GM12878 (cell line): ENCODE measurements around the gene HS6ST3. TPM values are rescaled to one million over a fixed set of nuclear protein-coding genes. Genes with fewer than 3 reads are reported as not detected.

Experiments
- CHD4 ChIP-seq: fragments of 200-600 bp; sonication (generic); IDR thresholded peaks from 2 replicates; pipeline ENCODE4 v1.6.1; 2016; ENCODE audit warnings: mild to moderate bottlenecking
- JUNB ChIP-seq: IDR thresholded peaks from 2 replicates; pipeline ENCODE4 v1.6.1; 2016; ENCODE audit warnings: antibody characterized with exemption, mild to moderate bottlenecking
- LARP7 ChIP-seq: fragments of 450-650 bp; IDR thresholded peaks from 2 replicates; pipeline ENCODE4 v1.6.1; 2017; ENCODE audit warnings: mild to moderate bottlenecking
- MYC ChIP-seq: IDR thresholded peaks from 2 replicates; pipeline ENCODE4 v1.6.1; 2011; ENCODE audit warnings: mild to moderate bottlenecking, low read length, moderate library complexity, inconsistent platforms; ENCODE audit not compliant: insufficient read depth, insufficient replicate concordance, insufficient read length, severe bottlenecking
- NRF1 ChIP-seq: conservative IDR thresholded peaks from 2 replicates; pipeline ENCODE4 v1.6.1; 2011; ENCODE audit warnings: mild to moderate bottlenecking, low read depth, low read length, improper control_type of control experiment
- POLR2A ChIP-seq: IDR thresholded peaks from 2 replicates; pipeline ENCODE4 v1.6.1; 2011; ENCODE audit warnings: low read depth, mild to moderate bottlenecking, low read length
- SMAD5 ChIP-seq: IDR thresholded peaks from 2 replicates; pipeline ENCODE4 v1.6.1; 2016; ENCODE audit warnings: antibody characterized with exemption, low read depth
- TCF12 ChIP-seq: IDR thresholded peaks from 2 replicates; pipeline ENCODE4 v1.6.1; 2011; ENCODE audit warnings: low read depth, mild to moderate bottlenecking, low read length
- ZBED1 ChIP-seq: IDR thresholded peaks from 2 replicates; pipeline ENCODE4 v1.6.1; 2016; ENCODE audit warnings: borderline replicate concordance
- ZSCAN29 ChIP-seq: fragments of 450-650 bp; IDR thresholded peaks from 2 replicates; pipeline ENCODE4 v1.6.1; 2017; ENCODE audit warnings: mild to moderate bottlenecking, moderate library complexity
- polyA plus RNA-seq, 11 experiments: library from polyadenylated mRNA; depleted of rRNA in 4 of 11; unstranded in 6 of 11; stranded (reverse) in 5 of 11; fragments of >200 nt; fragmentation: Nextera tagmentation in 4 of 11; fragmentation: Illumina TruSeq in 1 of 11; extraction: Ambion mirVana in 4 of 11; extraction: Trizol in 1 of 11; gene quantifications; 1 replicate in 1 of 11; 2 replicates in 10 of 11; pipeline versions ENCODE4 v1.2.1 to v1.2.3, GENCODE V29; 2011 to 2016; ENCODE audit warnings: inconsistent platforms in 2 of 11, missing spikeins in 2 of 11, low read depth in 1 of 11
- total RNA-seq, 4 experiments: library from RNA; depleted of rRNA in 3 of 4; stranded (reverse); fragments of >200 nt in 3 of 4; fragmentation: Illumina TruSeq in 1 of 4; extraction: Trizol in 1 of 4; gene quantifications; 2 replicates each; pipeline versions ENCODE4 v1.2.1 to v1.2.3, GENCODE V29; 2013 to 2021
- TF ChIP-seq, protein P1 (sequence below): fragments of 450-650 bp; formaldehyde crosslinking; IDR thresholded peaks from 2 replicates; pipeline ENCODE4 v1.4.0; 2020; ENCODE audit warnings: mild to moderate bottlenecking, moderate library complexity
- TF ChIP-seq, protein P2 (sequence below): fragments of 450-650 bp; IDR thresholded peaks from 2 replicates; pipeline ENCODE4 v1.6.1; 2017; ENCODE audit warnings: mild to moderate bottlenecking, low read depth, inconsistent platforms; ENCODE audit not compliant: poor library complexity, severe bottlenecking
- TF ChIP-seq, protein P3 (sequence below): IDR thresholded peaks from 2 replicates; pipeline ENCODE4 v1.6.1; 2011; ENCODE audit warnings: borderline replicate concordance, low read depth, mild to moderate bottlenecking, moderate library complexity, mixed read lengths, low read length; ENCODE audit not compliant: insufficient read depth; ENCODE audit errors: extremely low read length

The HS6ST3 gene
- total and polyA plus RNA-seq, 10 of the 15 experiments (the other 5 are each of a cell fraction or from before 2014, with no cell fraction given): under 0.01 to 2.9 TPM; not detected in 8

DNA sequence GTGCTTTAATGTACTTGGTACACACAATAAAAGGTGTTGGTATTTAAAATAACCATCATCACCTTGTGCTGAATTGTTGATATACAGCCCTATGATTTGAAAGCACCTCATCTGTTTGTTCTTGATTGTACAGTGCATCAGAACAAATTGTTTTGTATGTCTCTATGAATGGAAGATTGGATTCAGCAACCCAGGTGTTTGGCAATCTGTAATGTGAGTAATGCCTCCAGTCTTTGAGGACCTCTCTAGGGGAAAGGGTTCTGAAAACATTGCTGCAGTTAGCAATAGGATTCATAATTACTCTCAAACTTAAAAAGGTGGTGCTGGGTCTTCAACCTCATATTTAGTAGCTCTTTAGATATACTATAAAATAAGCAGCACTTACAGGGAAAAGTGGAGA lies 562.6 kb downstream of the HS6ST3 start (continued):
- TF ChIP-seq, protein P1, sequence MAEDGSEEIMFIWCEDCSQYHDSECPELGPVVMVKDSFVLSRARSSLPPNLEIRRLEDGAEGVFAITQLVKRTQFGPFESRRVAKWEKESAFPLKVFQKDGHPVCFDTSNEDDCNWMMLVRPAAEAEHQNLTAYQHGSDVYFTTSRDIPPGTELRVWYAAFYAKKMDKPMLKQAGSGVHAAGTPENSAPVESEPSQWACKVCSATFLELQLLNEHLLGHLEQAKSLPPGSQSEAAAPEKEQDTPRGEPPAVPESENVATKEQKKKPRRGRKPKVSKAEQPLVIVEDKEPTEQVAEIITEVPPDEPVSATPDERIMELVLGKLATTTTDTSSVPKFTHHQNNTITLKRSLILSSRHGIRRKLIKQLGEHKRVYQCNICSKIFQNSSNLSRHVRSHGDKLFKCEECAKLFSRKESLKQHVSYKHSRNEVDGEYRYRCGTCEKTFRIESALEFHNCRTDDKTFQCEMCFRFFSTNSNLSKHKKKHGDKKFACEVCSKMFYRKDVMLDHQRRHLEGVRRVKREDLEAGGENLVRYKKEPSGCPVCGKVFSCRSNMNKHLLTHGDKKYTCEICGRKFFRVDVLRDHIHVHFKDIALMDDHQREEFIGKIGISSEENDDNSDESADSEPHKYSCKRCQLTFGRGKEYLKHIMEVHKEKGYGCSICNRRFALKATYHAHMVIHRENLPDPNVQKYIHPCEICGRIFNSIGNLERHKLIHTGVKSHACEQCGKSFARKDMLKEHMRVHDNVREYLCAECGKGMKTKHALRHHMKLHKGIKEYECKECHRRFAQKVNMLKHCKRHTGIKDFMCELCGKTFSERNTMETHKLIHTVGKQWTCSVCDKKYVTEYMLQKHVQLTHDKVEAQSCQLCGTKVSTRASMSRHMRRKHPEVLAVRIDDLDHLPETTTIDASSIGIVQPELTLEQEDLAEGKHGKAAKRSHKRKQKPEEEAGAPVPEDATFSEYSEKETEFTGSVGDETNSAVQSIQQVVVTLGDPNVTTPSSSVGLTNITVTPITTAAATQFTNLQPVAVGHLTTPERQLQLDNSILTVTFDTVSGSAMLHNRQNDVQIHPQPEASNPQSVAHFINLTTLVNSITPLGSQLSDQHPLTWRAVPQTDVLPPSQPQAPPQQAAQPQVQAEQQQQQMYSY: no peak
- TF ChIP-seq LARP7: no peak
- TF ChIP-seq NRF1: no peak
- TF ChIP-seq MYC: no peak
- TF ChIP-seq, protein P2, sequence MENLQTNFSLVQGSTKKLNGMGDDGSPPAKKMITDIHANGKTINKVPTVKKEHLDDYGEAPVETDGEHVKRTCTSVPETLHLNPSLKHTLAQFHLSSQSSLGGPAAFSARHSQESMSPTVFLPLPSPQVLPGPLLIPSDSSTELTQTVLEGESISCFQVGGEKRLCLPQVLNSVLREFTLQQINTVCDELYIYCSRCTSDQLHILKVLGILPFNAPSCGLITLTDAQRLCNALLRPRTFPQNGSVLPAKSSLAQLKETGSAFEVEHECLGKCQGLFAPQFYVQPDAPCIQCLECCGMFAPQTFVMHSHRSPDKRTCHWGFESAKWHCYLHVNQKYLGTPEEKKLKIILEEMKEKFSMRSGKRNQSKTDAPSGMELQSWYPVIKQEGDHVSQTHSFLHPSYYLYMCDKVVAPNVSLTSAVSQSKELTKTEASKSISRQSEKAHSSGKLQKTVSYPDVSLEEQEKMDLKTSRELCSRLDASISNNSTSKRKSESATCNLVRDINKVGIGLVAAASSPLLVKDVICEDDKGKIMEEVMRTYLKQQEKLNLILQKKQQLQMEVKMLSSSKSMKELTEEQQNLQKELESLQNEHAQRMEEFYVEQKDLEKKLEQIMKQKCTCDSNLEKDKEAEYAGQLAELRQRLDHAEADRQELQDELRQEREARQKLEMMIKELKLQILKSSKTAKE: no peak
- TF ChIP-seq TCF12: no peak
- TF ChIP-seq CHD4: no peak
- no peak for TF ChIP-seq POLR2A
- no peak for TF ChIP-seq ZSCAN29
- TF ChIP-seq JUNB: no peak
- no peak for TF ChIP-seq ZBED1
- TF ChIP-seq, protein P3, sequence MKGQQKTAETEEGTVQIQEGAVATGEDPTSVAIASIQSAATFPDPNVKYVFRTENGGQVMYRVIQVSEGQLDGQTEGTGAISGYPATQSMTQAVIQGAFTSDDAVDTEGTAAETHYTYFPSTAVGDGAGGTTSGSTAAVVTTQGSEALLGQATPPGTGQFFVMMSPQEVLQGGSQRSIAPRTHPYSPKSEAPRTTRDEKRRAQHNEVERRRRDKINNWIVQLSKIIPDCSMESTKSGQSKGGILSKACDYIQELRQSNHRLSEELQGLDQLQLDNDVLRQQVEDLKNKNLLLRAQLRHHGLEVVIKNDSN: no peak
- no peak for TF ChIP-seq SMAD5
